ENCODE data around the gene PRKD1. TPM values are rescaled to one million over a fixed set of nuclear protein-coding genes. Genes with fewer than 3 reads are reported as not detected.

PRKD1 gene
- total and polyA plus RNA-seq, 7 donors: 0.65 to 2.5 (median 1.5) TPM

DNA sequence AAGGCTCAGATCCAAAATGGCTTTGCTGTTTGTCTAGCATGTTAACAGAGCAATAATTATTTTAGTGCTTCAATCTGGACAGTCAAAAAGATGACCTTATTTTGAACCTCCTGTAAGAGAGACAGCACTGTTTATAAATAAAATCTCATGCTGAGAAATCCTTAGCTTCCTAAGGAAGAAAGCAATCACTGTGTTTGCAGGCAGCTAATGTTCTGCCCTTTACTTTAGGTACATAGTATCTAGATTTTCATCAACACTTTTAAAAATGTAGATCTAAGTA, 105.3 kb downstream of the PRKD1 start:
- Histone ChIP-seq H3K9me3 (no peaks in the 10 kb centered on the region), H3K4me3 (no peak overlapping the region), H3K36me3 (ENCODE audit: insufficient read depth in 1 of 2, low read depth in 1 of 2) (no peaks in the 10 kb centered on the region), H3K27ac (no peak overlapping the region), H3K4me1 (no peaks in the 10 kb centered on the region), H3K27me3 (ENCODE audit: insufficient read depth in 3 of 3, low read length in 2 of 3) (no peaks in the 10 kb centered on the region)
- ATAC-seq: no peak
- intact Hi-C loops (cut with DNase I): no loop called here
- no peak for DNase-seq
- TF ChIP-seq, protein P1, sequence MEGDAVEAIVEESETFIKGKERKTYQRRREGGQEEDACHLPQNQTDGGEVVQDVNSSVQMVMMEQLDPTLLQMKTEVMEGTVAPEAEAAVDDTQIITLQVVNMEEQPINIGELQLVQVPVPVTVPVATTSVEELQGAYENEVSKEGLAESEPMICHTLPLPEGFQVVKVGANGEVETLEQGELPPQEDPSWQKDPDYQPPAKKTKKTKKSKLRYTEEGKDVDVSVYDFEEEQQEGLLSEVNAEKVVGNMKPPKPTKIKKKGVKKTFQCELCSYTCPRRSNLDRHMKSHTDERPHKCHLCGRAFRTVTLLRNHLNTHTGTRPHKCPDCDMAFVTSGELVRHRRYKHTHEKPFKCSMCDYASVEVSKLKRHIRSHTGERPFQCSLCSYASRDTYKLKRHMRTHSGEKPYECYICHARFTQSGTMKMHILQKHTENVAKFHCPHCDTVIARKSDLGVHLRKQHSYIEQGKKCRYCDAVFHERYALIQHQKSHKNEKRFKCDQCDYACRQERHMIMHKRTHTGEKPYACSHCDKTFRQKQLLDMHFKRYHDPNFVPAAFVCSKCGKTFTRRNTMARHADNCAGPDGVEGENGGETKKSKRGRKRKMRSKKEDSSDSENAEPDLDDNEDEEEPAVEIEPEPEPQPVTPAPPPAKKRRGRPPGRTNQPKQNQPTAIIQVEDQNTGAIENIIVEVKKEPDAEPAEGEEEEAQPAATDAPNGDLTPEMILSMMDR (IDR thresholded peaks at IDR 0.05): no peak

DNA sequence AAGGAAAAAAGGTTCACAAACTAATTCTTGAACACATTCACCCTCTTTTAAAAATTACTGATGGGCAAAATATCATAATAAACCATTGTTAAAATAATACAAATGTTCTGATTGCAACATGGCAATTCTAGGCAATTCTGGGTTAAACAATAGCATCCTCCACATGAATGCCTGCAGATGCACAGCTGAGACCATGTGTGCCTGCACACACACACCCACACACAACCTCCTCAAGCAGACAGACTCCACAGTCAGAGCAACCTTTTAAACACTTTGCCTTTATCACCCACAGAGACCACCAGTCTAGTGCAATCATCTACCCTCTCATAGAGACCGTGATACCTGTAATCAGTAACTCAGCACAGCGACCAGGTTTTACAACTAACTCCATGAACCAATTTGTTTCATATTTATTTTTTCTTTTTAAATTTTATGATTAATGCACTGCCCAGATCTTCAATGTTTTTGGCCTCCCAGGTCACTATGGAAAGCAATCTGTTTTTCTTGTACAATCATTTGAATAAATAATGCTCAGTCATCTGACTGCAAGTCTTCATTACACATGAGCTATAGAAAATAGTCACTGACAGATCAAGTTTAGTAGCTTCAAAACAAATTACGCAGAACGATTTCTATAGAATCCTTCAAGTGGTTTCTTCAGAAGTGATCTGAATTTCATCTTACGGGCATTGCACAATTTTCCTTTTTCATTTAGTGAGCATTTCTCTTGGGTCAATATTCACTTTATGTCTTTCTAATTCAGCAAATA, 105.8 kb downstream of the PRKD1 start:
- intact Hi-C loops (cut with DNase I): no loop called here
- WGBS, 3 donors: 78 to 80% (median 80%) methylated on average over 5 of the region's 5 CpGs
- no peak overlapping the region for H3K27ac ChIP-seq
- no peaks in the 10 kb centered on the region for H3K9me3 ChIP-seq
- ATAC-seq (no peak), DNase-seq (no peak)
- no peaks in the 10 kb centered on the region for H3K36me3 ChIP-seq (ENCODE audit: insufficient read depth in 1 of 2, low read depth in 1 of 2)
- H3K4me1 ChIP-seq: no peaks in the 10 kb centered on the region
- TF ChIP-seq, protein P1 (IDR thresholded peaks at IDR 0.05): no peak
- no peaks in the 10 kb centered on the region for H3K27me3 ChIP-seq (ENCODE audit: insufficient read depth in 3 of 3, low read length in 2 of 3)
- H3K4me3 ChIP-seq: no peak overlapping the region

DNA sequence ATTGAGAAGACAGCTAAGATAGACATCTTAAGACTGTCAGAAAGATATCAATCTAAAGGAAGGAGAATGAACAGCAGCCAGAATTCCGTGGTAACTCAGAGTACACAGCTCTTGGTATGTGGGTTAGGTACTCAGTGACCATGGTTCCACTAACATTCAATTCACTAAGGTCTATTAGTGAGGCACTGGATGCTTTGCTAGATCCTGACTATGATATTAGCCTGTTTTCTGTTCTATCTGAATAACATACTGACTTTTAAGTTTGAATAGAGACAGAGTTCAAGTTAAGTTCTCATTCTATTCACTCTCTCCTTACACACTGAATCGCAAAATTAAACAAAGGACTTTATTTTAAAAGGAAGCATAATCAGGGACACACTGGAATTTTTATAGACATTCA, 106.4 kb downstream of the PRKD1 start:
- intact Hi-C loops (cut with DNase I): no loop called here
- DNase-seq: no peak
- no peaks in the 10 kb centered on the region for H3K4me1 ChIP-seq
- H3K36me3 ChIP-seq (ENCODE audit: insufficient read depth in 1 of 2, low read depth in 1 of 2): no peaks in the 10 kb centered on the region
- ATAC-seq: no peak
- H3K9me3 ChIP-seq: no peaks in the 10 kb centered on the region
- H3K27ac ChIP-seq: no peak overlapping the region
- WGBS, 3 donors: 56 to 65% (median 65%) methylated on average over 2 of the region's 2 CpGs
- no peak overlapping the region for H3K4me3 ChIP-seq
- no peaks in the 10 kb centered on the region for H3K27me3 ChIP-seq (ENCODE audit: insufficient read depth in 3 of 3, low read length in 2 of 3)
- TF ChIP-seq, protein P1 (IDR thresholded peaks at IDR 0.05): no peak

DNA sequence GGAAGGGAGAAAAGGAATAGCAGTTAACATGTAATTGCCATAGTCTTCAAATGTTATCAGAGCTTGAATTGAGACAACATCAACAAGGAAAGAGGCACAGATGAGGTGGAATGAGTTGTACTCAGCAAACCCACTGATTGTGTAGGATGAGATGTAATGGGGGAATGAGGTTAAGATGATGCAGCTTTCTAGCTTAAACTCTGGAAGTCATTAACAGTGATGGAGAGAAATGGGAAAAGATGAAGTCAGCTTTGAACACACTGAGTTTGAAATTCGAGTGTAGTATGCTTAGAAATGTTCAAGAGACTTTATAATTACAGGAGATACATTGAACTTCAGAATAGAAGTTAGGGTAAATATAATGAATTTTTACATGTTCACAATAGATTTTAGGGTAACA, 106.9 kb downstream of the PRKD1 start:
- DNase-seq: no peak
- 76 to 86% (median 77%) methylated on average over 1 of the region's 1 CpG for WGBS, 3 donors

More for the DNA sequence above, 106.9 kb downstream of the PRKD1 start:
- Histone ChIP-seq H3K27me3 (ENCODE audit: insufficient read depth in 3 of 3, low read length in 2 of 3) (no peaks in the 10 kb centered on the region), H3K36me3 (ENCODE audit: insufficient read depth in 1 of 2, low read depth in 1 of 2) (no peaks in the 10 kb centered on the region), H3K9me3 (no peaks in the 10 kb centered on the region), H3K27ac (no peak overlapping the region), H3K4me1 (no peaks in the 10 kb centered on the region), H3K4me3 (no peak overlapping the region)
- ATAC-seq: no peak
- intact Hi-C loops (cut with DNase I): no loop called here
- TF ChIP-seq, protein P1 (IDR thresholded peaks at IDR 0.05): no peak
